ENCODE data around the gene RALGDS. TPM values are rescaled to one million over a fixed set of nuclear protein-coding genes. Genes with fewer than 3 reads are reported as not detected.

The RALGDS gene
- total and polyA plus RNA-seq, 2 donors (not counting 3 experiments of a cell fraction or from before 2014, with no cell fraction given), result 41.4 to 60.0 TPM

DNA sequence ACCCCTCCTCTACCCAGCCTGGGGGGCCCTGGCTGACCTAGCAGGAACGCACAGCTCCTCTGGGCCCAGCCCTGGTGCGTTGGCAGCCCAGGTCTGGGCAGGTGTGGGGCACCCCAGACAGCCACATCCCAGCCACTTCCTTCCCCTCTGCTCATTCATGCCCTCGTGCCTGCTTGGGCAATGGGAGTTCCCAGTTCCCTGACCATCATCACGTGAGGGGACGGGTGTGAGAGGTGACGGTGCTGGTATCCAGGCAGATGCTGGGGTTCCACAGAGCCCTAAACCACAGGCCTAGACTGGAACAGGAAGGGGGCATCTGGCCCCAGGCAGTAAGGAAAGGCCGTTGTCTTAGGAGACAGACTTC is 8.4 kb downstream of the RALGDS start:
- dilution Hi-C loops (cut with MboI; ENCODE audit: extremely low pct_ligation_motif_present, low sequenced_read_pairs), result no loop called here
- BruUV-seq (replicated peaks), result no TSS peak
- Histone ChIP-seq H3K4me2 (ENCODE audit: insufficient read depth, low read length) (no peak overlapping the region), H3K4me3 (replicated peaks in 1 of 3; ENCODE audit: insufficient read depth in 1 of 3, low read depth in 1 of 3, low read length in 3 of 3) (no peak overlapping the region), H3K4me1 (ENCODE audit: control insufficient read depth, extremely low read depth, insufficient read depth, low read length) (peaks cover 13% of the 10 kb centered on the region), H3K9ac (replicated peaks; ENCODE audit: extremely low read depth, insufficient read depth, low read length) (no peak overlapping the region), H3K9me1 (replicated peaks; ENCODE audit: control insufficient read depth, extremely low read depth, insufficient read depth, low read length) (no peaks in the 10 kb centered on the region), H3K27ac (ENCODE audit: insufficient read depth, low read depth, low read length) (no peak overlapping the region), H3K27me3 (ENCODE audit: control insufficient read depth in 2 of 2, insufficient read depth in 2 of 2, low read length in 2 of 2) (no peaks in the 10 kb centered on the region), H4K20me1 (replicated peaks; ENCODE audit: control insufficient read depth, extremely low read depth, insufficient read depth, low read length) (no peaks in the 10 kb centered on the region), H2AFZ (ENCODE audit: low read depth, low read length) (no peak overlapping the region), H3K9me3 (replicated peaks; ENCODE audit: control insufficient read depth, insufficient read depth, low read length) (no peaks in the 10 kb centered on the region), H3K36me3 (ENCODE audit: control insufficient read depth in 2 of 2, extremely low read depth in 1 of 2, insufficient read depth in 2 of 2, low read length in 2 of 2) (peaks cover 0 to 22% of the 10 kb centered on the region in 2 experiments), H3K79me2 (ENCODE audit: control insufficient read depth, insufficient read depth, low read length) (no peaks in the 10 kb centered on the region)
- POLR2A ChIA-PET, result no interaction called here
- TF ChIP-seq POLR2AphosphoS5 (IDR thresholded peaks at IDR 0.05; ENCODE audit: insufficient read depth, low read depth, low read length) (no peak), JUN (IDR thresholded peaks at IDR 0.05; ENCODE audit: borderline replicate concordance, insufficient read depth, insufficient read length, low read depth) (no peak), EZH2 (IDR thresholded peaks at IDR 0.05; ENCODE audit: borderline replicate concordance, low read depth, low read length, severe bottlenecking) (no peak), CTCF (IDR thresholded peaks at IDR 0.05; ENCODE audit: extremely low read depth in 1 of 2, insufficient read depth in 1 of 2, low read depth in 1 of 2, low read length in 2 of 2) (no peak), GATA2 (IDR thresholded peaks at IDR 0.05; ENCODE audit: insufficient read depth, insufficient read length, low read depth, low read length) (no peak), FOS (IDR thresholded peaks at IDR 0.05; ENCODE audit: borderline replicate concordance, insufficient read depth, low read length) (no peak), POLR2A (IDR thresholded peaks at IDR 0.05; ENCODE audit: low read depth, low read length) (no peak), MYC (IDR thresholded peaks at IDR 0.05; ENCODE audit: low read depth, low read length) (no peak)
- TF ChIP-seq, protein P1, sequence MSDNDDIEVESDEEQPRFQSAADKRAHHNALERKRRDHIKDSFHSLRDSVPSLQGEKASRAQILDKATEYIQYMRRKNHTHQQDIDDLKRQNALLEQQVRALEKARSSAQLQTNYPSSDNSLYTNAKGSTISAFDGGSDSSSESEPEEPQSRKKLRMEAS (IDR thresholded peaks at IDR 0.05; ENCODE audit: insufficient read depth, insufficient read length), result no peak
- intact Hi-C loops (cut with micrococcal nuclease), result no loop called here
- FAIRE-seq (no peak), DNase-seq (ENCODE audit: low read depth, low spot score) (no peak)
- CTCF ChIA-PET, result interaction anchor here (1.1 to 2.6 kb wide), 3 partner anchors 9 to 38 kb away, joined by 3 to 43 read pairs (median 3); no protein-coding TSS in a partner anchor

Data from endothelial cell of umbilical vein (primary cell).